WTC11 (cell line): ENCODE measurements around the gene CSF2.

Experiments
- ATF3 ChIP-seq: sonication (generic); formaldehyde crosslinking; conservative IDR thresholded peaks from 2 replicates; pipeline ENCODE4 v1.8.1; 2022; ENCODE audit warnings: mild to moderate bottlenecking, missing genetic modification reagents
- CBFB ChIP-seq: sonication (generic); formaldehyde crosslinking; IDR thresholded peaks from 2 replicates; pipeline ENCODE4 v1.8.1; 2022; ENCODE audit warnings: mild to moderate bottlenecking, low read depth, missing genetic modification reagents
- HMGXB4 ChIP-seq: sonication (generic); formaldehyde crosslinking; IDR thresholded peaks from 2 replicates; pipeline ENCODE4 v1.8.1; 2023; ENCODE audit warnings: mild to moderate bottlenecking, moderate library complexity, missing genetic modification reagents
- ZBTB21 ChIP-seq: sonication (generic); formaldehyde crosslinking; IDR thresholded peaks from 2 replicates; pipeline ENCODE4 v1.8.1; 2023; ENCODE audit warnings: mild to moderate bottlenecking, missing genetic modification reagents, borderline replicate concordance
- ZNF219 ChIP-seq: sonication (generic); formaldehyde crosslinking; IDR thresholded peaks from 2 replicates; pipeline ENCODE4 v1.8.0; 2023; ENCODE audit warnings: missing genetic modification reagents, mild to moderate bottlenecking, borderline replicate concordance

- no peak for TF ChIP-seq CBFB (CRISPR knock-in tag)
- TF ChIP-seq ZBTB21 (CRISPR knock-in tag), result no peak
- no peak for TF ChIP-seq ZNF219 (CRISPR knock-in tag)
- no peak for TF ChIP-seq ATF3 (CRISPR knock-in tag)
- TF ChIP-seq HMGXB4, result no peak
These were observed 48.1 kb upstream of the CSF2 start for GRCh38 chr5:132025403-132025971.
